ENCODE results near the gene ADAMTSL5. TPM values are rescaled to one million over a fixed set of nuclear protein-coding genes. Genes with fewer than 3 reads are reported as not detected.
"Not testable (repeated sequence)": the region's sequence is repeated elsewhere in the genome, so short reads cannot be mapped to it uniquely, and the experiment has no call there.

ADAMTSL5 gene
- total and polyA plus RNA-seq, 2 donors: 4.1 to 9.4 TPM

GRCh38 chr19:1525343-1525742 is 12.5 kb upstream of the ADAMTSL5 start:
- Histone ChIP-seq H3K27ac (ENCODE audit: low read depth) (no peak overlapping the region), H3K36me3 (ENCODE audit: insufficient read depth) (no peaks in the 10 kb centered on the region), H3K4me3 (ENCODE audit: low read depth, low read length) (no peak overlapping the region), H3K4me1 (ENCODE audit: insufficient read depth) (no peaks in the 10 kb centered on the region)
- WGBS: 68% methylated on average over 31 of the region's 31 CpGs
- DNase-seq (ENCODE audit: extremely low spot score): no peak

GRCh38 chr19:1524972-1525325 is 12.1 kb upstream of the ADAMTSL5 start:
- no peaks in the 10 kb centered on the region for H3K4me1 ChIP-seq (ENCODE audit: insufficient read depth)
- DNase-seq (ENCODE audit: extremely low spot score): no peak
- 65% methylated on average over 17 of the region's 17 CpGs for WGBS
- no peaks in the 10 kb centered on the region for H3K36me3 ChIP-seq (ENCODE audit: insufficient read depth)
- H3K27ac ChIP-seq (ENCODE audit: low read depth): no peak overlapping the region
- no peak overlapping the region for H3K4me3 ChIP-seq (ENCODE audit: low read depth, low read length)

GRCh38 chr19:1524287-1524971 is 11.6 kb upstream of the ADAMTSL5 start:
- 9% methylated on average over 49 of the region's 49 CpGs for WGBS
- Histone ChIP-seq H3K27ac (ENCODE audit: low read depth) (no peak overlapping the region), H3K4me1 (ENCODE audit: insufficient read depth) (no peaks in the 10 kb centered on the region), H3K4me3 (ENCODE audit: low read depth, low read length) (peak overlapping the region; percentile 25), H3K36me3 (ENCODE audit: insufficient read depth) (no peaks in the 10 kb centered on the region)
- no peak for DNase-seq (ENCODE audit: extremely low spot score)

- H3K36me3 ChIP-seq (ENCODE audit: insufficient read depth): no peaks in the 10 kb centered on the region
- no peak within 1 kb of the TSS for H3K27ac ChIP-seq (ENCODE audit: low read depth)
- no peak for DNase-seq (ENCODE audit: extremely low spot score)
- no peaks in the 10 kb centered on the region for H3K4me1 ChIP-seq (ENCODE audit: insufficient read depth)
- H3K4me3 ChIP-seq (ENCODE audit: low read depth, low read length): peak within 1 kb of the TSS; percentile 25
- WGBS: 8% methylated on average over 92 of the region's 92 CpGs
Observed at GRCh38 chr19:1523412-1524286, 10.8 kb upstream of the ADAMTSL5 start, which contains the start of gene PLK5. TSS of gene PLK5 (plus strand) at chr19:1524077. CDS start at chr19:1526997, 2,920 bp downstream.

GRCh38 chr19:1522838-1523237 is 10.0 kb upstream of the ADAMTSL5 start:
- Histone ChIP-seq H3K4me3 (ENCODE audit: low read depth, low read length) (no peak overlapping the region), H3K36me3 (ENCODE audit: insufficient read depth) (no peaks in the 10 kb centered on the region), H3K27ac (ENCODE audit: low read depth) (no peak overlapping the region), H3K4me1 (ENCODE audit: insufficient read depth) (no peaks in the 10 kb centered on the region)
- no peak for DNase-seq (ENCODE audit: extremely low spot score)
- 67% methylated on average over 18 of the region's 18 CpGs for WGBS

- no peak overlapping the region for H3K4me3 ChIP-seq (ENCODE audit: low read depth, low read length)
- WGBS: 52% methylated on average over 10 of the region's 10 CpGs
- no peak for DNase-seq (ENCODE audit: extremely low spot score)
- no peaks in the 10 kb centered on the region for H3K36me3 ChIP-seq (ENCODE audit: insufficient read depth)
- no peak overlapping the region for H3K27ac ChIP-seq (ENCODE audit: low read depth)
- no peaks in the 10 kb centered on the region for H3K4me1 ChIP-seq (ENCODE audit: insufficient read depth)
Observed at GRCh38 chr19:1522061-1522460, 9.2 kb upstream of the ADAMTSL5 start.

- H3K27ac ChIP-seq (ENCODE audit: low read depth): no peak overlapping the region
Observed at GRCh38 chr19:1521636-1522035, 8.8 kb upstream of the ADAMTSL5 start.

GRCh38 chr19:1520203-1520780 is 7.5 kb upstream of the ADAMTSL5 start:
- H3K27ac ChIP-seq (ENCODE audit: low read depth): no peak overlapping the region
- no peak for DNase-seq (ENCODE audit: extremely low spot score)
- H3K4me3 ChIP-seq (ENCODE audit: low read depth, low read length): no peak overlapping the region
- H3K4me1 ChIP-seq (ENCODE audit: insufficient read depth): no peaks in the 10 kb centered on the region
- H3K36me3 ChIP-seq (ENCODE audit: insufficient read depth): no peaks in the 10 kb centered on the region
- WGBS: 81% methylated on average over 17 of the region's 17 CpGs

More at GRCh38 chr19:1521636-1522035, 8.8 kb upstream of the ADAMTSL5 start:
- no peak overlapping the region for H3K4me3 ChIP-seq (ENCODE audit: low read depth, low read length)
- H3K36me3 ChIP-seq (ENCODE audit: insufficient read depth): no peaks in the 10 kb centered on the region
- 30% methylated on average over 14 of the region's 14 CpGs for WGBS
- H3K4me1 ChIP-seq (ENCODE audit: insufficient read depth): no peaks in the 10 kb centered on the region
- no peak for DNase-seq (ENCODE audit: extremely low spot score)

GRCh38 chr19:1519802-1520201 is 7.0 kb upstream of the ADAMTSL5 start:
- DNase-seq (ENCODE audit: extremely low spot score); H3K4me3 ChIP-seq (ENCODE audit: low read depth, low read length); H3K4me1 ChIP-seq (ENCODE audit: insufficient read depth); H3K27ac ChIP-seq (ENCODE audit: low read depth); H3K36me3 ChIP-seq (ENCODE audit: insufficient read depth): not testable (repeated sequence)
- WGBS: 94% methylated on average over 8 of the region's 8 CpGs

- 90% methylated on average over 4 of the region's 4 CpGs for WGBS
- no peak overlapping the region for H3K4me3 ChIP-seq (ENCODE audit: low read depth, low read length)
- no peak for DNase-seq (ENCODE audit: extremely low spot score)
- no peaks in the 10 kb centered on the region for H3K4me1 ChIP-seq (ENCODE audit: insufficient read depth)
- H3K27ac ChIP-seq (ENCODE audit: low read depth): no peak overlapping the region
- H3K36me3 ChIP-seq (ENCODE audit: insufficient read depth): no peaks in the 10 kb centered on the region
Observed at GRCh38 chr19:1518471-1518870, 5.7 kb upstream of the ADAMTSL5 start.

- 80% methylated on average over 8 of the region's 8 CpGs for WGBS
- H3K36me3 ChIP-seq (ENCODE audit: insufficient read depth): no peaks in the 10 kb centered on the region
- no peak overlapping the region for H3K4me3 ChIP-seq (ENCODE audit: low read depth, low read length)
- no peak for DNase-seq (ENCODE audit: extremely low spot score)
- H3K27ac ChIP-seq (ENCODE audit: low read depth): no peak overlapping the region
- peaks cover 2% of the 10 kb centered on the region for H3K4me1 ChIP-seq (ENCODE audit: insufficient read depth)
Observed at GRCh38 chr19:1516395-1516753, 3.6 kb upstream of the ADAMTSL5 start.

- 73% methylated on average over 14 of the region's 14 CpGs for WGBS
- Histone ChIP-seq H3K4me3 (ENCODE audit: low read depth, low read length) (no peak overlapping the region), H3K27ac (ENCODE audit: low read depth) (no peak overlapping the region)
Observed at GRCh38 chr19:1514986-1515721, 2.3 kb upstream of the ADAMTSL5 start.

GRCh38 chr19:1514295-1514661 is 1.5 kb upstream of the ADAMTSL5 start:
- H3K36me3 ChIP-seq (ENCODE audit: insufficient read depth): no peaks in the 10 kb centered on the region
- peaks cover 2% of the 10 kb centered on the region for H3K4me1 ChIP-seq (ENCODE audit: insufficient read depth)
- WGBS: 79% methylated on average over 10 of the region's 10 CpGs
- no peak overlapping the region for H3K27ac ChIP-seq (ENCODE audit: low read depth)
- H3K4me3 ChIP-seq (ENCODE audit: low read depth, low read length): no peak overlapping the region
- no peak for DNase-seq (ENCODE audit: extremely low spot score)

More at GRCh38 chr19:1514986-1515721, 2.3 kb upstream of the ADAMTSL5 start:
- Histone ChIP-seq H3K36me3 (ENCODE audit: insufficient read depth) (no peaks in the 10 kb centered on the region), H3K4me1 (ENCODE audit: insufficient read depth) (peaks cover 2% of the 10 kb centered on the region)
- no peak for DNase-seq (ENCODE audit: extremely low spot score)

All from urinary bladder (tissue), 4 donors.